Right lobe of liver (tissue), 6 donors: Measurements from ENCODE around the gene UBALD1. TPM values are rescaled to one million over a fixed set of nuclear protein-coding genes. Genes with fewer than 3 reads are reported as not detected.

Experiments
- ATAC-seq, 4 donors: fragments of 200-7000 bp; cut with Tn5 transposase; one replicate each; pipeline ENCODE4 v1.9.1; 2020; ENCODE audit warnings: mild to moderate bottlenecking in 4 of 4, moderate library complexity in 4 of 4
- DNase-seq, 3 donors: peaks; one replicate each; pipeline ENCODE4 v3.0.0-alpha.2; 2020
- H3K27ac ChIP-seq, 3 donors: fragments of 200-600 bp; one replicate each; pipeline ENCODE4 v1.8.0; 2022
- H3K27me3 ChIP-seq, 2 donors: fragments of 200-600 bp; one replicate each; pipeline ENCODE4 v1.8.0; 2022
- H3K36me3 ChIP-seq, 4 donors: fragments of 200-600 bp; sonication (generic) in 1 of 4; one replicate each; pipeline versions ENCODE4 v1.5.1 to v1.8.0; 2017 to 2022; ENCODE audit warnings: control low read depth in 1 of 4
- H3K4me1 ChIP-seq, 4 donors: fragments of 200-600 bp; sonication (generic) in 1 of 4; one replicate each; pipeline versions ENCODE4 v1.5.1 to v1.8.0; 2017 to 2022; ENCODE audit warnings: control low read depth in 1 of 4
- H3K4me3 ChIP-seq, 3 donors: fragments of 200-600 bp; one replicate each; pipeline ENCODE4 v1.8.0; 2022
- H3K9me3 ChIP-seq, 4 donors: fragments of 200-600 bp; sonication (generic) in 1 of 4; one replicate each; pipeline versions ENCODE4 v1.5.1 to v1.8.0; 2017 to 2022; ENCODE audit warnings: control low read depth in 1 of 4
- POLR2A ChIP-seq: fragments of 450-650 bp; IDR thresholded peaks from one replicate; pipeline ENCODE4 v1.6.1; 2017; ENCODE audit warnings: antibody characterized with exemption, mild to moderate bottlenecking
- WGBS: methylation state at CpG from one replicate; pipeline ENCODE4 v1.1.6; 2018; ENCODE audit warnings: low coverage, low lambda C conversion rate; ENCODE audit not compliant: insufficient coverage; ENCODE audit errors: missing lambda C conversion rate; 5-methylcytosine and 5-hydroxymethylcytosine counted together
- intact Hi-C, 2 donors: fragments of 100-400 bp; cut with DNase I; formaldehyde crosslinking; loops; one replicate each; pipeline versions ENCODE4 v1.11.2 to v1.14.1; 2022
- small RNA-seq, 2 experiments: library from RNA; depleted of rRNA; stranded (forward); fragments of <200 nt; gene quantifications; one replicate each; pipeline ENCODE3, GENCODE V24; 2016
- total RNA-seq, 6 experiments: library from RNA; depleted of rRNA in 2 of 6; stranded (reverse); fragments of >200 nt in 2 of 6; fragmentation: NEBNext Ultra II Directional in 3 of 6; extraction: Animal tissue kit (Norgen Biotek cat#: 25700) in 3 of 6; gene quantifications; one replicate each; pipeline versions ENCODE4 v1.1.0 to v1.2.4, GENCODE V29; 2016 to 2023
- TF ChIP-seq, protein P1 (sequence below), 4 donors: fragments of 200-600 bp in 3 of 4; fragments of 450-650 bp in 1 of 4; IDR thresholded peaks; one replicate each; pipeline versions ENCODE4 v1.5.1 to v1.8.0; 2016 to 2022; ENCODE audit warnings: antibody characterized with exemption in 4 of 4, mild to moderate bottlenecking in 2 of 4
- donor health status: DM: no; HTN: yes; CAD: no.
- donor health status: DM: no; HTN: no; CAD: no.
- donor health status: DM: no; HTN: no; CAD: no.
- donor health status: DM: no; HTN: yes; CAD: no.
- donor health status: DM: no; HTN: yes; CAD: no.

The UBALD1 gene
- total RNA-seq, 6 experiments from 2014 or later, result 6.4 to 29.5 (median 17.2) TPM

DNA sequence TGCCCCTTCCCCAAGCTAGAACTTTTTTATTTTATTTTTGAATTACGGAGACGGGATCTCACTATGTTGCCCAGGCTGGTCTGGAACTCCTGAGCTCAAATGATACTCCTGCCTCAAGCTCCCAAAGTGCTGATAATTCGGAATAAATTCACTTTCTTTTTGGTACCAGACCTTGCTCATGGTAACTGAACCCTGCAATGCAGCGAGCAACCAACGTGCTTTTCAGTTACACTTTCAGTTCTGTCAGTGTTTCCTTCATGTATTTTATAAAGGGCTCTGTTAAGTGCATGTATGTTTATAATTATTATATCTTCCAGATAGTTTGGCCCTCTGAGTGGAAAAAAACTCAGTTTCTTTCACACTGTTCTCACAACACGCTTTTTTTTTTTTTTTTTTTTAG is 44.6 kb downstream of the UBALD1 start:
- 48% methylated on average over 6 of the region's 6 CpGs for WGBS
- intact Hi-C loops, result no loop called here

DNA sequence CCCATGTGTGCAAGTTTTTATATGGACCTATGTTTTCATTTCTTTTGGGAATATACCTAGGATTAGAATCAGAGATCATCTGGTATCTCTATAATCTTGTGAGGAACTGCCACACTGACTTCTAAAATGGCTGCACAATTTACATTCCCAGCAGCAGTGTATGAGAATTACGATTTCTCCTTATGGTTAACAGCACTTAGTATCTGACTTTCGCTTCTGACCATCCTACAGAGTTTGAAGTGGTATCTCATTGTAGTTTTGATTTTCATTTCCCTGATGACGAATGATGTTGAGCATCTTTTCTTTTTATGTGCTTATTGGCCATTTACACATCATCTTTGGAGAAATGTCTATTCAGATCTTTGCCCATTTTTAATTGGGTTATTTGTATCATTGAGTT is 48.5 kb downstream of the UBALD1 start:
- Histone ChIP-seq H3K27ac (no peak overlapping the region), H3K4me3 (no peak overlapping the region), H3K27me3 (no peaks in the 10 kb centered on the region), H3K4me1 (no peaks in the 10 kb centered on the region), H3K9me3 (no peaks in the 10 kb centered on the region), H3K36me3 (no peaks in the 10 kb centered on the region)
- ATAC-seq, result no peak
- intact Hi-C loops, result no loop called here
- DNase-seq, result no peak
- TF ChIP-seq, protein P1, sequence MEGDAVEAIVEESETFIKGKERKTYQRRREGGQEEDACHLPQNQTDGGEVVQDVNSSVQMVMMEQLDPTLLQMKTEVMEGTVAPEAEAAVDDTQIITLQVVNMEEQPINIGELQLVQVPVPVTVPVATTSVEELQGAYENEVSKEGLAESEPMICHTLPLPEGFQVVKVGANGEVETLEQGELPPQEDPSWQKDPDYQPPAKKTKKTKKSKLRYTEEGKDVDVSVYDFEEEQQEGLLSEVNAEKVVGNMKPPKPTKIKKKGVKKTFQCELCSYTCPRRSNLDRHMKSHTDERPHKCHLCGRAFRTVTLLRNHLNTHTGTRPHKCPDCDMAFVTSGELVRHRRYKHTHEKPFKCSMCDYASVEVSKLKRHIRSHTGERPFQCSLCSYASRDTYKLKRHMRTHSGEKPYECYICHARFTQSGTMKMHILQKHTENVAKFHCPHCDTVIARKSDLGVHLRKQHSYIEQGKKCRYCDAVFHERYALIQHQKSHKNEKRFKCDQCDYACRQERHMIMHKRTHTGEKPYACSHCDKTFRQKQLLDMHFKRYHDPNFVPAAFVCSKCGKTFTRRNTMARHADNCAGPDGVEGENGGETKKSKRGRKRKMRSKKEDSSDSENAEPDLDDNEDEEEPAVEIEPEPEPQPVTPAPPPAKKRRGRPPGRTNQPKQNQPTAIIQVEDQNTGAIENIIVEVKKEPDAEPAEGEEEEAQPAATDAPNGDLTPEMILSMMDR (IDR thresholded peaks at IDR 0.05), result no peak
- no peak for TF ChIP-seq POLR2A
- 77% methylated on average over 3 of the region's 3 CpGs for WGBS

More for the DNA sequence above, 44.6 kb downstream of the UBALD1 start:
- Histone ChIP-seq H3K4me1 (no peaks in the 10 kb centered on the region), H3K9me3 (no peaks in the 10 kb centered on the region), H3K27me3 (no peaks in the 10 kb centered on the region), H3K4me3 (no peak overlapping the region), H3K36me3 (no peaks in the 10 kb centered on the region), H3K27ac (no peak overlapping the region)
- ATAC-seq, result no peak
- TF ChIP-seq, protein P1 (IDR thresholded peaks at IDR 0.05), result no peak
- TF ChIP-seq POLR2A, result no peak
- DNase-seq, result no peak

- H3K4me1 ChIP-seq, result no peaks in the 10 kb centered on the region
- intact Hi-C loops, result no loop called here
- H3K36me3 ChIP-seq, result no peaks in the 10 kb centered on the region
- DNase-seq (no peak), ATAC-seq (peak in 1 of 4 donors; percentile 19)
- no peaks in the 10 kb centered on the region for H3K27me3 ChIP-seq
- TF ChIP-seq, protein P1 (IDR thresholded peaks at IDR 0.05), result no peak
- no peak for TF ChIP-seq POLR2A
- no peaks in the 10 kb centered on the region for H3K9me3 ChIP-seq
- 89% methylated on average over 14 of the region's 18 CpGs for WGBS
- no peak overlapping the region for H3K4me3 ChIP-seq
- H3K27ac ChIP-seq, result no peak overlapping the region
Measured at GRCh38 chr16:4564661-4565267, 49.9 kb downstream of the UBALD1 start.

- Histone ChIP-seq H3K27me3 (no peaks in the 10 kb centered on the region), H3K9me3 (no peaks in the 10 kb centered on the region), H3K36me3 (no peaks in the 10 kb centered on the region), H3K27ac (no peak overlapping the region), H3K4me3 (no peak overlapping the region), H3K4me1 (no peaks in the 10 kb centered on the region)
- 74% methylated on average over 8 of the region's 9 CpGs for WGBS
- TF ChIP-seq, protein P1 (IDR thresholded peaks at IDR 0.05), result no peak
- no peak for TF ChIP-seq POLR2A
- intact Hi-C loops, result no loop called here
- ATAC-seq, result no peak
- no peak for DNase-seq
Measured at GRCh38 chr16:4561596-4561995, 53.1 kb downstream of the UBALD1 start.

Small RNA genes within 50 kb of the gene (small RNA-seq; reads per million reads assigned to genes)
- gene RN7SL850P, result 0 reads per million in 2 experiments

Other genes starting within 250 kb of the UBALD1 start
- 10 to 100 TPM; 13.5 to 22.9 (median 16.8) TPM for gene VASN, start 243.0 kb downstream of the UBALD1 start, total RNA-seq
- gene CORO7, start 198.3 kb downstream of the UBALD1 start, total RNA-seq, result 10 to 100 TPM in 5 of 6 experiments, 1 to 10 TPM in 1; 7.8 to 22.9 (median 13.3) TPM
- 100 to 1,000 TPM in 2 of 6 experiments, 10 to 100 TPM in 4; 36.4 to 110 (median 49.0) TPM for gene DNAJA3, start 189.0 kb downstream of the UBALD1 start, total RNA-seq
- gene NMRAL1, start 140.3 kb downstream of the UBALD1 start, total RNA-seq, result 10 to 100 TPM; 19.9 to 44.0 (median 35.5) TPM
- gene HMOX2, start 138.5 kb downstream of the UBALD1 start, total RNA-seq, result 10 to 100 TPM; 39.7 to 74.7 (median 55.4) TPM
- gene CDIP1, start 76.1 kb downstream of the UBALD1 start, total RNA-seq, result 10 to 100 TPM; 15.7 to 23.2 (median 18.4) TPM
- gene C16orf96, start 58.5 kb downstream of the UBALD1 start, total RNA-seq, result under 1 TPM in 5 of 6 experiments, not detected in 1; 0.06 to 0.24 (median 0.16) TPM
- gene MGRN1, start 9.9 kb upstream of the UBALD1 start, total RNA-seq, result 10 to 100 TPM; 42.5 to 67.3 (median 49.5) TPM
- 10 to 100 TPM; 17.8 to 36.3 (median 23.0) TPM for gene NUDT16L1, start 78.7 kb upstream of the UBALD1 start, total RNA-seq
- 10 to 100 TPM in 1 of 6 experiments, 1 to 10 TPM in 5; 4.7 to 10.7 (median 7.6) TPM for gene ANKS3, start 119.4 kb upstream of the UBALD1 start, total RNA-seq
- under 1 TPM in 5 of 6 experiments, not detected in 1; 0.12 to 0.92 (median 0.42) TPM for gene DNAAF8, start 119.6 kb upstream of the UBALD1 start, total RNA-seq
- 1 to 10 TPM; 4.5 to 6.6 (median 5.8) TPM for gene ZNF500, start 152.3 kb upstream of the UBALD1 start, total RNA-seq
- gene SEPTIN12, start 173.5 kb upstream of the UBALD1 start, total RNA-seq, result not detected
- gene SMIM22, start 180.5 kb upstream of the UBALD1 start, total RNA-seq, result under 1 TPM in 2 of 6 experiments, not detected in 4; 0.44 to 0.95 TPM
- 10 to 100 TPM in 5 of 6 experiments, 1 to 10 TPM in 1; 8.3 to 24.2 (median 14.0) TPM for gene ROGDI, start 187.7 kb upstream of the UBALD1 start, total RNA-seq
- 10 to 100 TPM; 33.1 to 55.2 (median 51.2) TPM for gene GLYR1, start 232.4 kb upstream of the UBALD1 start, total RNA-seq
- 10 to 100 TPM; 12.0 to 18.6 (median 16.2) TPM for gene UBN1, start 232.6 kb upstream of the UBALD1 start, total RNA-seq